ENCODE data around the gene DCDC2. TPM values are rescaled to one million over a fixed set of nuclear protein-coding genes. Genes with fewer than 3 reads are reported as not detected.
"Not testable (repeated sequence)": the region's sequence is repeated elsewhere in the genome, so short reads cannot be mapped to it uniquely, and the experiment has no call there.

Gene DCDC2
- total RNA-seq, 1 experiment from 2014 or later = 0.26 TPM

DNA sequence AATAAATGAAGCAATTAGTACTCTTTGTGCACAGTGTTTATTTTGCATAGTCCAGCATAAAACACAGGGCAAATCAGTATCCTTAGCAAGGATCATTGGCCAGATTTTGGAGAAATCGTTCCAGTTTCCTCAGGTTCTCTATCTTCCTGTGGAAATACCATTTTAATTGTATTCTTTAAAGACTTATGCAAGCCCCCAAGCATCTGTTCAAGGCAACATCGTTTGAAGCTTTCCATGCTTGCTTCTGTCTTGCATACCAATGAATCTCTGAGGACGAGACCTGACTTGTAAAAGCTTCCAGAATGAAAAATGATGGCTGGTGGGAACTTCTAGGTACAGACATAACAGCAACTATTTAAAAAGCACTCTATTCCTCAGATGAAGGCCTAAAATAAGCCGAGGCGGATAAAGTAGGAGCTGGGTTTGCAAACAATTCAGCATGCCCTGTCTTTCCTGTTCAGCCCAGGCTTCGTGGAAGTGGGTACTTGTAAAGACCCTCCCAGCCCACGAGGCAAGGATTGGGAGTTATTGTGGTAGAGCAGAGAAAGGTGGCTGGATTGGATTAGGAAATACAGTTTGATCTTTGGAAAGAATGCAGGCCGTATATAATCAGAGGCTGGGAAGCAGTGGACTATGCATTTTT, 210.2 kb downstream of the DCDC2 start:
- H3K27me3 ChIP-seq (ENCODE audit: low read length) = no peaks in the 10 kb centered on the region
- no peak overlapping the region for H3K4me3 ChIP-seq (ENCODE audit: low read length)
- H3K9me2 ChIP-seq (replicated peaks; ENCODE audit: insufficient read depth, low read length) = no peaks in the 10 kb centered on the region
- no peaks in the 10 kb centered on the region for H4K20me1 ChIP-seq (ENCODE audit: insufficient read depth, low read depth, low read length)
- DNase-seq = no peak
- no peaks in the 10 kb centered on the region for H3K9me3 ChIP-seq (ENCODE audit: low read length)
- no peak overlapping the region for H3K27ac ChIP-seq (ENCODE audit: low read length)
- H2AFZ ChIP-seq (ENCODE audit: low read length) = no peak overlapping the region
- H3K79me2 ChIP-seq (ENCODE audit: low read length) = no peaks in the 10 kb centered on the region
- no peaks in the 10 kb centered on the region for H3K36me3 ChIP-seq (ENCODE audit: insufficient read depth, low read length)
- no peaks in the 10 kb centered on the region for H3K4me1 ChIP-seq (ENCODE audit: low read length)
- no peak overlapping the region for H3K9ac ChIP-seq (ENCODE audit: low read length)
- H3K4me2 ChIP-seq (ENCODE audit: low read depth, low read length, poor library complexity, severe bottlenecking) = no peak overlapping the region

DNA sequence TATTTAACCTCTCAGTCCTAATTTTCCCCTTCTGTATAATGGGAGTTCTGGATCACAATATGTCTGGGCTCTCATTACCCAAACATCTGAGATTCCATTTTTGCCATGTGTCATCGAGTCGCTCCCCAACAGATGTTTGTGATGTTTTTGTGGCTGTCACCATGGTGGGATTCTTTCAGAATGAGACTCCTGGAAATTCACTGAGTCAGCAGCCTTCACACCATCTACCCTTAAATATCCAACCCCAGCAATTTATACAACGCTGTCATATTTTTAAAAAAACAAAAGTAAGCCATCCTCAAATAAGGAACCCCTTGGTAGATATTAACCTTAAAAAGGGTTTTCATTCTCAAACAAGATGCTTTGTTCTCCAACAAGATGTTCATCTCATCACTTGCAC, 211.0 kb downstream of the DCDC2 start:
- Histone ChIP-seq H4K20me1 (ENCODE audit: insufficient read depth, low read depth, low read length) (no peaks in the 10 kb centered on the region), H3K79me2 (ENCODE audit: low read length) (no peaks in the 10 kb centered on the region), H3K9me2 (replicated peaks; ENCODE audit: insufficient read depth, low read length) (no peaks in the 10 kb centered on the region), H3K4me3 (ENCODE audit: low read length) (no peak overlapping the region), H3K27me3 (ENCODE audit: low read length) (no peaks in the 10 kb centered on the region), H3K9ac (ENCODE audit: low read length) (no peak overlapping the region), H3K36me3 (ENCODE audit: insufficient read depth, low read length) (no peaks in the 10 kb centered on the region), H3K9me3 (ENCODE audit: low read length) (no peaks in the 10 kb centered on the region), H2AFZ (ENCODE audit: low read length) (no peak overlapping the region), H3K4me2 (ENCODE audit: low read depth, low read length, poor library complexity, severe bottlenecking) (no peak overlapping the region), H3K27ac (ENCODE audit: low read length) (no peak overlapping the region), H3K4me1 (ENCODE audit: low read length) (no peaks in the 10 kb centered on the region)
- no peak for DNase-seq

DNA sequence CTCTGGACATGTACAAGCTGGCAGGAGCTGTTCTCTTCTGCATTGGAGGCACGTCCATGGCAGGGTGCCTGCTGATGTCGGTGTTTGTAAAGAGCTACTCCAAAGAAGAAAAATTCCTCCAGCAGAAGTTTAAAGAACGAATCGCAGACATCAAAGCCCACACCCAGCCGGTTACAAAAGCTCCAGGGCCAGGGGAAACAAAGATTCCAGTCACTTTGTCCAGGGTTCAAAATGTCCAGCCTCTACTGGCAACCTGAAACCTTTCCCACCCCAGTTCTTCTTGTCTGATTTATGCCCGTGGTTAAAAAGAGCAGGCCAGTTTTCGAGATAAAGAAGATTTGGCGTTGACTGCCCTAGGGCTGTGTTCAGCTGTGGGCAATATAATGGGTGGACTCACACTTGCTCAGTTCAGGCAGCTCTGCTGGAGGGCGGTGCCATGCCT, 212.1 kb downstream of the DCDC2 start:
- no peaks in the 10 kb centered on the region for H3K79me2 ChIP-seq (ENCODE audit: low read length)
- H3K4me3 ChIP-seq (ENCODE audit: low read length) = no peak overlapping the region
- H2AFZ ChIP-seq (ENCODE audit: low read length) = no peak overlapping the region
- no peak overlapping the region for H3K27ac ChIP-seq (ENCODE audit: low read length)
- no peak overlapping the region for H3K9ac ChIP-seq (ENCODE audit: low read length)
- no peaks in the 10 kb centered on the region for H4K20me1 ChIP-seq (ENCODE audit: insufficient read depth, low read depth, low read length)
- H3K9me3 ChIP-seq (ENCODE audit: low read length) = no peaks in the 10 kb centered on the region
- no peaks in the 10 kb centered on the region for H3K36me3 ChIP-seq (ENCODE audit: insufficient read depth, low read length)
- no peak for DNase-seq
- H3K4me2 ChIP-seq (ENCODE audit: low read depth, low read length, poor library complexity, severe bottlenecking) = no peak overlapping the region
- H3K4me1 ChIP-seq (ENCODE audit: low read length) = no peaks in the 10 kb centered on the region
- H3K9me2 ChIP-seq (replicated peaks; ENCODE audit: insufficient read depth, low read length) = no peaks in the 10 kb centered on the region
- no peaks in the 10 kb centered on the region for H3K27me3 ChIP-seq (ENCODE audit: low read length)

DNA sequence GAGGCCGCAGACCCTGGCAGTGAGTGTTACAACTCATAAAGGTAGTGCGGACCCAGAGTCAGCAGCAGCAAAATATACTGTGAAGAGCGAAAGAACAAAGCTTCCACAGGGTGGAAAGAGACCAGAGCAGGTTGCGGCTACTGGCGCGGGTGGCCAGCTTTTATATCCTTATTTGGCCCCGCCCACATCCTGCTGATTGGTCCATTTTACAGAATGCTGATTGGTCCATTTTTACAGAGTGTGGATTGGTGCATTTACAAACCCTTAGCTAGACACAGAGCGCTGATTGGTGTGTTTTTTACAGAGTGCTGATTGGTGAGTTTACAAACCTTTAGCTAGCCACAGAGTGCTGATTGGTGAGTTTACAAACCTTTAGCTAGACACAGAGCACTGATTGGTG, 215.1 kb downstream of the DCDC2 start:
- not testable (repeated sequence) for H3K4me1 ChIP-seq (ENCODE audit: low read length); H3K9me2 ChIP-seq (replicated peaks; ENCODE audit: insufficient read depth, low read length); H3K9me3 ChIP-seq (ENCODE audit: low read length)

DNA sequence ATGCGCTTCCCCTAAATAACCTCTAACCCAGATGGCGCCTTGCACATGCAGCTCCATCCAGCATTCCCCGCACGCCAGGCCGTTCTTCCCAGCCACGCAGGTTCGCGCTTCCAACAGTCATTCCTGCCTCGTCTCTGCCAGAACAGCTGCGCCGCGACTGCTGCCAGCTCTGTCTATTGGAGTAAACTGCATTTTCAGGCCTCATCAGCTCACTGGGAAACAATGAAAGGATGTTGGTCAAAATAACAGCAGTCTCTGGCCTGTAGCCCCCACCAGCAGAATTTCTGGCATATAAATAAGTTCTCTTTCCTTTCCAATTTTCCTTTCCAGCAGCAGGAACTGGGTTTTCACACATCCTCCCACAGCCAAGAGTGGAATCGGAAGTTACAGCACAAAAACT, 217.3 kb downstream of the DCDC2 start:
- H3K9ac ChIP-seq (ENCODE audit: low read length) = no peak overlapping the region
- no peaks in the 10 kb centered on the region for H3K36me3 ChIP-seq (ENCODE audit: insufficient read depth, low read length)
- H3K27me3 ChIP-seq (ENCODE audit: low read length) = no peaks in the 10 kb centered on the region
- no peak overlapping the region for H2AFZ ChIP-seq (ENCODE audit: low read length)
- no peak overlapping the region for H3K4me3 ChIP-seq (ENCODE audit: low read length)
- H3K9me3 ChIP-seq (ENCODE audit: low read length) = no peaks in the 10 kb centered on the region
- no peaks in the 10 kb centered on the region for H3K4me1 ChIP-seq (ENCODE audit: low read length)
- no peaks in the 10 kb centered on the region for H3K79me2 ChIP-seq (ENCODE audit: low read length)
- H3K4me2 ChIP-seq (ENCODE audit: low read depth, low read length, poor library complexity, severe bottlenecking) = no peak overlapping the region
- H4K20me1 ChIP-seq (ENCODE audit: insufficient read depth, low read depth, low read length) = no peaks in the 10 kb centered on the region
- no peak overlapping the region for H3K27ac ChIP-seq (ENCODE audit: low read length)
- DNase-seq = no peak
- H3K9me2 ChIP-seq (replicated peaks; ENCODE audit: insufficient read depth, low read length) = no peaks in the 10 kb centered on the region

More for the DNA sequence above, 215.1 kb downstream of the DCDC2 start:
- not testable (repeated sequence) for H3K27ac ChIP-seq (ENCODE audit: low read length); H3K79me2 ChIP-seq (ENCODE audit: low read length); DNase-seq; H4K20me1 ChIP-seq (ENCODE audit: insufficient read depth, low read depth, low read length); H2AFZ ChIP-seq (ENCODE audit: low read length); H3K36me3 ChIP-seq (ENCODE audit: insufficient read depth, low read length); H3K4me3 ChIP-seq (ENCODE audit: low read length); H3K27me3 ChIP-seq (ENCODE audit: low read length); H3K4me2 ChIP-seq (ENCODE audit: low read depth, low read length, poor library complexity, severe bottlenecking); H3K9ac ChIP-seq (ENCODE audit: low read length)

DNA sequence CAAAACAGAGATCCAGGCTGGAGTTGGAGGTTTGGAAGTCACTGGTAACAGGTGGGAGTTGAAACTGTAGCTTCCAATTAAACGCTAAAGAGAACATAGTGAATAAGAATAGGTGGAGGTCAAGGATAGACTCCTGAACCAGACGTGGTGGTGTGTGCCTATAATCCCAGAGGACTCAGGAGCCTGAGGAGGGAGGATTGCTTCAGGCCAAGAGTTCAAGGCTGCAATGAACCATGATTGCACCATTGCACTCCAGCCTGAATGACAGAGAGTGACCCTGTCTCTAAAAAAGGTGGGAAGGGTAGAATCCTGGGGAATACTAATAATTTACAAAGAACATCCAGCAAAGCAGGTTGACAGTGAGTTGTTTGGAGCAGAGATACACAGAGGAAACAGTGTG, 218.2 kb downstream of the DCDC2 start:
- Histone ChIP-seq H3K79me2 (ENCODE audit: low read length) (no peaks in the 10 kb centered on the region), H3K27me3 (ENCODE audit: low read length) (no peaks in the 10 kb centered on the region), H3K4me3 (ENCODE audit: low read length) (no peak overlapping the region), H3K4me1 (ENCODE audit: low read length) (no peaks in the 10 kb centered on the region), H2AFZ (ENCODE audit: low read length) (no peak overlapping the region), H3K9me2 (replicated peaks; ENCODE audit: insufficient read depth, low read length) (no peaks in the 10 kb centered on the region), H3K27ac (ENCODE audit: low read length) (no peak overlapping the region), H3K9me3 (ENCODE audit: low read length) (no peaks in the 10 kb centered on the region), H3K4me2 (ENCODE audit: low read depth, low read length, poor library complexity, severe bottlenecking) (no peak overlapping the region), H3K36me3 (ENCODE audit: insufficient read depth, low read length) (no peaks in the 10 kb centered on the region), H4K20me1 (ENCODE audit: insufficient read depth, low read depth, low read length) (no peaks in the 10 kb centered on the region), H3K9ac (ENCODE audit: low read length) (no peak overlapping the region)
- no peak for DNase-seq

DNA sequence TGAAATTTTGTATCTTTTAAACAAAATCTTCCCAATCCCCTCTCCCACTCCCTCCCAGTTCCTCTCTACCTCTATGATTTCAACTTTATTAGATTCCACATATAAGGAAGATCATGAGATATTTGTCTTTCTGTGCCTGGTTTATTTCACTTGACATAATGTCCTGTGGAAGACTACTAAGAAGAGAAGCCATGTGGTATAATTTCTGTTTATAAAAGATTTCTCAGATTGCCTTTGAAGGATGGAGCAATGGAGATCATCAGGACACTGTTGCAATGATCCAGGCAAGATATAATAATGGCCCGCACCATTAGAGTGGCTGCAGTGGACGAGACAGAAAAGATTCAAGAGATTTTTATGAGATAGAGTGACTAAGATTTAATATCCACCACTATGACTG, 218.8 kb downstream of the DCDC2 start:
- Histone ChIP-seq H4K20me1 (ENCODE audit: insufficient read depth, low read depth, low read length) (no peaks in the 10 kb centered on the region), H3K36me3 (ENCODE audit: insufficient read depth, low read length) (no peaks in the 10 kb centered on the region), H3K4me2 (ENCODE audit: low read depth, low read length, poor library complexity, severe bottlenecking) (no peak overlapping the region), H3K9me3 (ENCODE audit: low read length) (no peaks in the 10 kb centered on the region), H2AFZ (ENCODE audit: low read length) (no peak overlapping the region), H3K27ac (ENCODE audit: low read length) (no peak overlapping the region), H3K27me3 (ENCODE audit: low read length) (no peaks in the 10 kb centered on the region), H3K4me3 (ENCODE audit: low read length) (no peak overlapping the region), H3K4me1 (ENCODE audit: low read length) (no peaks in the 10 kb centered on the region), H3K79me2 (ENCODE audit: low read length) (no peaks in the 10 kb centered on the region), H3K9ac (ENCODE audit: low read length) (no peak overlapping the region), H3K9me2 (replicated peaks; ENCODE audit: insufficient read depth, low read length) (no peaks in the 10 kb centered on the region)
- DNase-seq = no peak

DNA sequence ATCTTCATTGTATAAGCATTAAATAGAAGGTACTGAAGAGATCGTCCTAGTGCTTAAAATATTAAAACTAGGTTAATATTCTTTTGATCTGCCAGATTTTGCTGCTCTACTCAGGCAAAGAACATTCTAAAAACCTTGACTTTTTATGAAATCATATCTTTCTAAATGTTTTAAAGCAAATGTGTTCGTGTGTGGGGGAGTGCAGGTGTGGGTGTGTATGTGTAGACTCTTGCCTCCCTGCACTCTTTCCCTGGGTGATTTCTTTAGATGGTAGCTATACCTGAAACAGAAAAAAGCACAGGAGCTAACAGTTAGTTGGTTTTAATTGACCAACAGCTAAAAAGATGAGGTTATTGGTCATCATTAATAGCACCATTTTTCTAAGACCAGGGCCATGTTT, 226.1 kb downstream of the DCDC2 start:
- Histone ChIP-seq H3K27ac (ENCODE audit: low read length) (no peak overlapping the region), H3K4me2 (ENCODE audit: low read depth, low read length, poor library complexity, severe bottlenecking) (no peak overlapping the region), H3K27me3 (ENCODE audit: low read length) (no peaks in the 10 kb centered on the region), H3K4me3 (ENCODE audit: low read length) (no peak overlapping the region), H3K36me3 (ENCODE audit: insufficient read depth, low read length) (no peaks in the 10 kb centered on the region), H3K9me3 (ENCODE audit: low read length) (no peaks in the 10 kb centered on the region), H2AFZ (ENCODE audit: low read length) (no peak overlapping the region), H4K20me1 (ENCODE audit: insufficient read depth, low read depth, low read length) (no peaks in the 10 kb centered on the region), H3K9me2 (replicated peaks; ENCODE audit: insufficient read depth, low read length) (no peaks in the 10 kb centered on the region), H3K4me1 (ENCODE audit: low read length) (no peaks in the 10 kb centered on the region), H3K79me2 (ENCODE audit: low read length) (no peaks in the 10 kb centered on the region), H3K9ac (ENCODE audit: low read length) (no peak overlapping the region)
- no peak for DNase-seq

DNA sequence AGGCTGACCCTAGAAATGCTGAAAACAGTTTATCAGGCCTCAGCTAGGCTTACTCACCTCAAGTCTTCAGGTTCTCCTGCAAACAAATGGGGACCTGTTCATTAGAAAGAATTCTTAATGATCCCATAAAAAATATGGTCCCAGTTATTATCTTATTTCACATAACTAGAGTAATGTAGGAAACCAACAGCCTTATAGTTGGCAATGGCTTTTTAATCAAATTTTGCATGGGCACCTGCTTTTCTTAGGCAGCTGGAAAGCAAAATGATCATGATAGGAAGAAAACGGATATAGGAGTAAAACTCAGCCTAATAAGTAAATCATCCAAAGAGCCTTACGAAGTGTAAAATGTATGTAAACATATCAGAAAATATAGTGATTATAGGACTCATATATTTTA, 230.5 kb downstream of the DCDC2 start:
- Histone ChIP-seq H3K27ac (ENCODE audit: low read length) (no peak overlapping the region), H3K27me3 (ENCODE audit: low read length) (no peaks in the 10 kb centered on the region)
- DNase-seq = no peak

More for the DNA sequence above, 230.5 kb downstream of the DCDC2 start:
- Histone ChIP-seq H3K79me2 (ENCODE audit: low read length) (no peaks in the 10 kb centered on the region), H3K4me2 (ENCODE audit: low read depth, low read length, poor library complexity, severe bottlenecking) (no peak overlapping the region), H2AFZ (ENCODE audit: low read length) (no peak overlapping the region), H4K20me1 (ENCODE audit: insufficient read depth, low read depth, low read length) (no peaks in the 10 kb centered on the region), H3K9me3 (ENCODE audit: low read length) (no peaks in the 10 kb centered on the region), H3K4me3 (ENCODE audit: low read length) (no peak overlapping the region), H3K36me3 (ENCODE audit: insufficient read depth, low read length) (no peaks in the 10 kb centered on the region), H3K9ac (ENCODE audit: low read length) (no peak overlapping the region), H3K9me2 (replicated peaks; ENCODE audit: insufficient read depth, low read length) (no peaks in the 10 kb centered on the region), H3K4me1 (ENCODE audit: low read length) (no peaks in the 10 kb centered on the region)
